GM18909 (cell line): ENCODE data around the gene KCTD3.

Experiments
- ATAC-seq: cut with Tn5 transposase; IDR thresholded peaks from one replicate; pipeline ENCODE4 v1.9.1; 2021; ENCODE audit warnings: mild to moderate bottlenecking; ENCODE audit not compliant: unreplicated experiment, poor library complexity

KCTD3 gene

GRCh38 chr1:215603319-215603718 lies 36.2 kb downstream of the KCTD3 start:
- ATAC-seq, result no peak

GRCh38 chr1:215605011-215605621 lies 38.0 kb downstream of the KCTD3 start:
- no peak for ATAC-seq

GRCh38 chr1:215606036-215606435 lies 38.9 kb downstream of the KCTD3 start:
- no peak for ATAC-seq

DNA sequence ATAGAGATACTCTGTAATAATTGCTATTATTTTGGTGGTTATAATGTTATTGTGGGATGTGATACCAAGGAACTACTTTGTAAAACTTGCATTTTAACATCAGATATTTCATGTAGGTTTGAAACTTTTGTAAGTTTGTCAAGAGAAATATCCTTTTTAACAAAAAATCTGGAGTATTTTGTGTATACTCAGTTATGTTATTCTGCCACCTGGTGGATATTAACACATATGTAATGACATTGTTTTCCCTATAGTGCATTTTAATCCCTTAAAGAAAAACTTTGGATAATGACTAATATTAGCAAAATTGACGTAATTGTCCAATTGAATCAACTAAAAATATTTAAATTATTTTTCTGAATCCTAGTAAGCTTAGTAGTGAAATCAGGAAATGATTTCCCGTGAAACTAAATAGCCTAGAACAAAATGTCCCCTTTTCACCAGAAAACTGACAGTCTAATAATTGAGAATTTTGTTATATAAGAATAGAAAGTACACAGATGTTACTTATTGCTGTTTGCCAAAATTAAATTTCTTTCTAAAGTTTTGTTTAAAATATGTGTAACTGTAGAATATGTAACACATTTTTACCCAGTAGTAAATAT lies 39.6 kb downstream of the KCTD3 start:
- ATAC-seq, result no peak

- ATAC-seq, result no peak
Observed at GRCh38 chr1:215607412-215607811, 40.3 kb downstream of the KCTD3 start.

DNA sequence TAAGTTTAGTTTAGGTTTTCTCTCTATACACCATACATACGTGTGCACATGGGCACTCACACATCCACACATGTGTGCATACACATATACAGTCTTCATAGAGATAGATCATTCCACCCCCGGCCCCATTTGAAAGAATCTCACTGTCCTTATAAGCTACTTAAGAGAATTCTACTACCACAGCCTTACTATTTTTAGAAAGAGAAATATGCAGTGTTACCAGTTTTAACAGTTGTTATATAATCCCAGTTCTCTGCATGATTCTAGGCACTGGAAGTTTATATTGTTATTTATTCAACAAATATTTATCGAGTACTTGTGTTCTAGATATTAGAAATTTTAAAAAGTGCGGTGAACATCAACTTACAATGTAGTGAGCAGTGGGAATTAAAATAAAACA lies 41.5 kb downstream of the KCTD3 start:
- no peak for ATAC-seq

DNA sequence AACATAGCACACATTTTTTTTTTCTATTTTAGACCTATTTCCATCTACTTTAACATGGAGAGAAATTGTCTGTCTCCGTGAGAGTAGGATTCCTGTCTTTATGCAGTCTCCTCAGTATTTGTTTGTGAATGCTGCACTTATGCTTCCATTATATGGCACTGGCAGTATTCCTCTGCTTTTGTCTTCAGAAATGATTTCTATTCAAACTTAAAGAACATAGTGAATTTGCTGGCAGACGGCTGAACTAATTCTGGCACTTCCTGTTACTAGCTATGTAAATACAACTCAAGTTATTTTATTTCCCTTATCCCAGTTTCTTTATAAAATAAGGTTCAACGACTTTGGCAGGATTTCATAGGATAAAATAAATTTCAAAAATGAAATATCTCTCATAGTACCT lies 45.3 kb downstream of the KCTD3 start:
- no peak for ATAC-seq

GRCh38 chr1:215617979-215618378 lies 50.9 kb downstream of the KCTD3 start:
- peak; percentile 75 for ATAC-seq

- no peak for ATAC-seq
Observed at GRCh38 chr1:215623162-215623561, 56.1 kb downstream of the KCTD3 start.

- no peak for ATAC-seq
Observed at GRCh38 chr1:215625949-215626348, 58.8 kb downstream of the KCTD3 start.

DNA sequence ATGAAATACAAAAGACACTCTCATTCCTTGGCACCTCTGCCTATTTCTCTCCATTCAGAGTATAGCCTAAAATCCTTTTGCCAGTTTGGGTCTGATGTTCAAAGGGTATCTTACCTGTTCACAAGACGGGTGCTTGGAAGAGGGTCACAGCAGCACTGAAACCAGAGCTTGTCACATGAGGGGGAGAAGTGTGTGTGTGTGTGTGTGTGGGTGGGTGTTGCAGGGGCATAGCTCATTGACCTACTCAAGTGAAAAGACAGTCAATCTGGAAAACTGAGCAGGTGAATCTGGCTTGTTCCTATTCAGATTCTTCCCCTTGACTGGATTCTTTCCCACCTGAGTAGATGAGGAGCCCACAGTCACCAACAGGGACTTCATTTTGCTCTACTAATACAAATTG lies 63.9 kb downstream of the KCTD3 start:
- ATAC-seq, result no peak

DNA sequence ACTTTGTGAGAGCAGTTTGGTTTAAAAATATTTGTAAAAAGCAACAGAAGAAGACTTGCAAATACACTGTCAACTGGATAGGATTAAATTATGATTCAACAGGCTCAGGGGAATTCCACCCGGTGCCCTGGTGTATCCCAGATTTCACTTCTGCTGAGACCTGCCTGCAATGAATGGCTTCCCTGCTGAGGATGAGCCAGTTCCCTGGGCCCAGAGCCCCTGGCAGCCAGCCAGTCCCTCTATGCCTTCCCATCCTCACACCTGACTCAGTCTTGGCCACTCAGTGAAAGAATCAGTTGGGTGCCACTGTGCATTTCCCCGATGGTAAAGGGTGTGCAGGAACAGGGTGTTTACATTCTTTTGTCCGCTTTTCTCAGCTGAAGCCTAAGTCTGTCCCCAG lies 64.4 kb downstream of the KCTD3 start:
- no peak for ATAC-seq

- ATAC-seq, result no peak
Observed at GRCh38 chr1:215635827-215636226, 68.7 kb downstream of the KCTD3 start.

- no peak for ATAC-seq
Observed at GRCh38 chr1:215636258-215636965, 69.3 kb downstream of the KCTD3 start.

GRCh38 chr1:215637041-215637573 lies 70.0 kb downstream of the KCTD3 start:
- no peak for ATAC-seq

GRCh38 chr1:215640429-215641148 lies 73.5 kb downstream of the KCTD3 start:
- ATAC-seq, result no peak

- ATAC-seq, result no peak
Observed at GRCh38 chr1:215643592-215644321, 76.7 kb downstream of the KCTD3 start.

GRCh38 chr1:215645182-215645581 lies 78.1 kb downstream of the KCTD3 start:
- no peak for ATAC-seq

DNA sequence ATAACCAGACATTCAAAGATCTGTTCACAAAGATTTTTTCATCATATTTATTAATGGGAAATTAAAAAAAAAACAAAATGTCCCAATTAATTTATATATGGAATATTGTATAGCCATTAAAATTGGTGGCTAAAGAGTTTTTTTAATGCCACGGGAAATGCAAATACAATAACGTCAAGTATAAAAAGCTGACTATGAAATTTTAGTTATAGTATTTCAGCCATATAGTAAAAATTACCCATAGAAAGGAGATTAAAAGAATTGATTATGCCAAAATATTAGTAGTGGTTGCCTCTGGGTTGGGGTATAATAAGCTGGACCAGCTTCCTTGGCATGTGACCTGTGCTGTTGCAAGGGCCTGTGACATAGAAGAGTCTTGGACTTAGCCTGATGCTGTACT lies 78.8 kb downstream of the KCTD3 start:
- ATAC-seq, result no peak

GRCh38 chr1:215647738-215648137 lies 80.6 kb downstream of the KCTD3 start:
- no peak for ATAC-seq
